H1 (cell line): ENCODE results near the gene PTPRD. TPM values are rescaled to one million over a fixed set of nuclear protein-coding genes. Genes with fewer than 3 reads are reported as not detected.

Source experiments
- KDM1A ChIP-seq: fragments of 200-600, 300-600 bp; sonication (generic); IDR thresholded peaks from 2 replicates; pipeline ENCODE4 v1.7.1; 2016; ENCODE audit warnings: mild to moderate bottlenecking, low read length, borderline replicate concordance
- SP1 ChIP-seq: IDR thresholded peaks from 2 replicates; pipeline ENCODE4 v1.6.1; 2011; ENCODE audit warnings: low read depth, low read length
- polyA plus RNA-seq, 7 experiments: library from polyadenylated mRNA; depleted of rRNA in 3 of 7; stranded (reverse) in 5 of 7; unstranded in 2 of 7; fragments of >200 nt in 5 of 7; fragments of 200-250 nt in 2 of 7; gene quantifications; 1 replicate in 5 of 7; 2 replicates in 1 of 7; 4 replicates in 1 of 7; pipeline versions ENCODE4 v1.2.1 to v1.2.3, GENCODE V29; 2011 to 2013; ENCODE audit warnings: missing spikeins in 2 of 7, mixed read lengths in 2 of 7
- total RNA-seq: library from RNA; stranded (reverse); fragmentation: NEBNext Ultra II Directional; extraction: Animal tissue kit (Norgen Biotek cat#: 25700); gene quantifications from 2 replicates; pipeline ENCODE4 v1.2.1, GENCODE V29; 2021

PTPRD gene
- total and polyA plus RNA-seq, 2 of the 8 experiments (the other 6 are each of a cell fraction or from before 2014, with no cell fraction given), result 17.2 to 77.0 TPM

DNA sequence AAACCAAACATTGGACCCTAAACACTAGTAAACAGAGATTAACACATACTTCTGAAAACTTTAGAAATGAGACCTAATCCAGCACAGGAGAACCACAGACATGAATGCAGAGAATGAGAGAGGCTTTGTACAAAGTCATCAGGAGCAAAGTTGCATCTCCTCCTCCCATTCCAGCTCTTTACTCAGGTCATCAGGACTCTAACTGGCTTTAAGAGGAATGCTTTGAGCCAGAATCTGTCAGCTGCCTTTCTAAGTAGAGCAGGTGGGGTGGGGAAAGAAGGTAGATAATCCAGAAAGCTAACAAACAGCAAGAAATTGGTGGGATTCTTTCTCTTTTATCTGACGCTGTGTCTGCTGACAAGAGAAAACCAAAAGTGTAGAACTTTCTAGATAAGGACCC is 2230.5 kb downstream of the PTPRD start (continued):
- no peak for TF ChIP-seq KDM1A
- TF ChIP-seq SP1, result no peak
